Kidney tubule cell (primary cell): ENCODE measurements around the gene PTGFR.
A peak's percentile ranks its signal among the peaks of the same experiment; 100 is the strongest.

Experiments used
- DNase-seq: peaks from one replicate; pipeline ENCODE4 v3.0.0-alpha.2; 2018; ENCODE audit warnings: low spot score

Gene PTGFR

GRCh38 chr1:78490861-78491450, at the start of gene PTGFR:
TSS of gene PTGFR (plus strand) at chr1:78490974. CDS start at chr1:78492744, 1,770 bp downstream.
- peak; percentile 65 for DNase-seq

DNA sequence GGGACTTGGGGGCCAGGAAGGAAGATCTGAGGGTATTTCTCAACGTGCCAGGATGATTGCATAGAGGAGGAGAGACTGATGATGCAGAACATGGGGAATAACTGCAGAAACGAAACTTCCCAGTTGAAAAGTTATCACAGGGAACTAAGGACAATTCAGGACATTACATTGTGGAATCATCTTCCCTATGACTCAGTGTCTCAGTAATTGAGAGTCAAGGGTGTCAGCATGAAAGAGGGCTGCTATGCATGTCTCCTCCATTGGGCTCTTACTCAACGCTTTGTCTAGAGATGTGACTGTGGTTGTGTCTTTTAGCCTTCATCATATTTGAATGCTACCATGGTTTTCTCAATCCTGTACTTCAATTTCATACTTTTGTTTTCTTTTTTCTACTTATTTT, 48.9 kb upstream of the PTGFR start:
- peak; percentile 90 for DNase-seq

DNA sequence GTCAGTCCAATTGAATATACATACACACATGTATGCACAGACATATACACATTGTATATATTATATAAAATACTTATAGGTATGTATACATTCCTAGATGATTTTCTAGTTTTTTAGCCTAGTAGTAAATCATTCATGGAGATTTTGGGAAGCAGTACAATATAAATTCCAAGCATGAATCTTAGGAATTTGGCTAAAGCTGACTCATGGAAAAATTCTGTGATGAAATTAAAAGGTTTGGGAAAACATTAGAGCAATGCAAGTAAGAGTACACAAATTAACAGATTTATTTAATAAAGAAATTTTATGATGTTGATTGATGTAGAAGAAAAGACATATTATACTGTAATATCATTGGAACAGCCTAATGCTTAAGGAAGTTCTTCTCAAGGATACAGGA, 43.7 kb upstream of the PTGFR start:
- peak; percentile 13 for DNase-seq

DNA sequence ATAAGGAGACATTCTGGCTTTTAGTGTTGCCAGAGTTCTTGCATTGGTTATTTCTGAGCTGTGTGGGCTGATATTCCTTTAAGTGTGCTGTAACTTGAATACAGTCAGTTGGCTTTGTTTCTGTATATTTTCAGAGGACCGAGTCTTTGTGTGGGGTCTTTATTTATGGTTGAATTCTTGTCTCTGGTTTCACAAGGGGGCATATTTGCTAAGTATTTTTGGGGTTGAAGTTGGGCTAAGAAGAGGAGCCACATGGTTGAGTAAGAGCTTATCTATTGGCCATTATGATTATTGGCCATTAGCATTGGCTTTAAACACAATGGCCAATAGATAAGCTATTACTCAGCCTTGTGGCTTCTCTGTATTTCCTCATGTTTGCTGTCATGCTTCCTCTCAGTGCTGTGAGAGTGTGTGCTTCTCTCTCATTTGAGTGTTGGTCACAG, 26.3 kb upstream of the PTGFR start:
- DNase-seq: peak; percentile 68

DNA sequence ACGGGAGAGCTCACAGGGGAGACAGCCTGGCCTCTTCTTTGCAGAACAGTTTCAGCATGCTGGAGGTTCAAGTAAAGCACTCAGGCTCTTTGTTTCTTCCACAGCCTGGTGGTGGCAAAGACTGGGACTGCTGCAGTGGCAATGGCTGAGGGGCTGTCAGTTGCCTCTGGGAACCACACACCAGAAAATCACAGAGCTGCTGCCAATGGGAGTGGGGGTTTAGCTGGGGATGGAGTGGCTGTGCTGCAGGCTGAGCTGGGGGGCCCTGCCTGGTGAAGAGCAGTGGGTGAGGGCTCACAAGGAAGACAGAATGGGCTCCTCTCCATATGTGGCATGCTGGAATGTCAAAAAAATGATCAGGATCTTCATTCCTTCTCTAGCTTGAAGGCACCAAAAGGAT, 25.6 kb upstream of the PTGFR start:
- no peak for DNase-seq

- no peak for DNase-seq
Observed at GRCh38 chr1:78468521-78468920, 22.3 kb upstream of the PTGFR start.

GRCh38 chr1:78469576-78469975, 21.2 kb upstream of the PTGFR start:
- DNase-seq: no peak

- no peak for DNase-seq
Observed at GRCh38 chr1:78471890-78472620, 18.7 kb upstream of the PTGFR start.

GRCh38 chr1:78472851-78473496, 17.8 kb upstream of the PTGFR start:
- no peak for DNase-seq

GRCh38 chr1:78474092-78474491, 16.7 kb upstream of the PTGFR start:
- DNase-seq: no peak

GRCh38 chr1:78475888-78476610, 14.7 kb upstream of the PTGFR start:
- no peak for DNase-seq

- DNase-seq: peak; percentile 20
Observed at GRCh38 chr1:78483903-78484302, 6.9 kb upstream of the PTGFR start.

DNA sequence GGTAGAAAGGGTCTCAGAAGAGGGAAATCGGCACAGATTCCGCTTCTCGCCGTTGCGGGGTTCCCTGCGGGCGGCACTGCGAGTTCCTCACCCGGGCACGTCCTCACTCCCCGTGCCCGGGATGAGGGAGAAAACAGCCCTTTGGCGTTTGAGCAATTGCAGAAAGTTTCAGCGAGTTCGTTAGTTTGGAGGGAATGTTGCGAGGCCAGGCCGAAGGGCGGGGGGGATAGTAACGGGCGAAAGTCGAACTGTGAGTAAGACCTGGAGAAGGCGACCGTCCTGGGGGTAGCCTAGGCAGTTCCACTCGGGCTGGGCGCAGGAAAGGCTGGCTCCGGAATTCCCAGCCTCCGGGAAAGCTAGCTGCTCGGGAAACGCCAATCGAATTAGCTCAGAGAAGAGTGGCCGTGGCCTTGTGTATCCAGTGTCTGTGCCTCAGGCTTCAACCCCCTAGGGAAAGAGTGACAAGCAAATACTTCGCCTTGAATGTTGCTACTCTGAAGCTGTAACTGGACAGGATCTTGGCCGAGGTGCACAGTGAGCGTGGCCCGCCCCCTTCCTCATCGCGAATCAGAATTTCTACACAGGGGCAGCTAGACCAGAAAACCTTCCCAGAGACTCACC, 787 bp downstream of the PTGFR start:
- peak; percentile 91 for DNase-seq

DNA sequence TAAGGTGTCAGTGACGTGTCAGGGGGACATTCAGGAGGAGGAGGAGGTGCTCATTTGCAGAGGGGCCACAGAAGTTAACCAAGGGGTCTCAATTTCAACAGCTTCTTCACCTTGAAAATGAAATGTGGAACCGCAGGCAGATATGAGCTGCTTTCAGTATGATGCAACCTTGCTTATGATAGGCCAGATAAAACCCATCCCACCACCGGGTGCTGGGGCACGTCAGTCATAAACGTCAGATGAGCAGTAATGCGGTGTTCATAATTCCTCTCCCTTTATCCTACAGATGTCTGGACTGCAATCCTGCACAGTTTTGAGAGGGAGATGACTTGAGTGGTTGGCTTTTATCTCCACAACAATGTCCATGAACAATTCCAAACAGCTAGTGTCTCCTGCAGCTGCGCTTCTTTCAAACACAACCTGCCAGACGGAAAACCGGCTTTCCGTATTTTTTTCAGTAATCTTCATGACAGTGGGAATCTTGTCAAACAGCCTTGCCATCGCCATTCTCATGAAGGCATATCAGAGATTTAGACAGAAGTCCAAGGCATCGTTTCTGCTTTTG, 1.7 kb downstream of the PTGFR start:
- DNase-seq: no peak

- peak; percentile 8 for DNase-seq
Observed at GRCh38 chr1:78493451-78493850, 2.7 kb downstream of the PTGFR start.

- peak; percentile 13 for DNase-seq
Observed at GRCh38 chr1:78497201-78497600, 6.4 kb downstream of the PTGFR start.

DNA sequence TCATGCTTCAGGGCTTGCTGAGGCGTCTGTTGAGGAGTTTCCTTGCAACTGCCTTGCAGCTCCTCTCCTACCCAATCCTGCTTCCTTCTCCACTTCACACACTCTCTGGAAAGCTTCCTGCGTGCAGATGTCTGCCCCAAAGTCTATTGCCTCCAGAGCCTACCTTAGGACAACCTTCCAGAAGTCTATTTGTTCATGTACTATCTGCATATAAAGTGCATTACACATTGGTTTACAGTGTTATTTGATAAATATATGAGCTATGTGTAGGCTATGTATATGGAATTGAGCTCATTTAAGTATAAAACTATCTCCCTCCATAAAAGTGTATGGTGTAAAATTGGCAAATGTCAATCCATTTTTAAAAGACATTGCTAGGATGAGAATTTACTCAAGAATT, 9.8 kb downstream of the PTGFR start:
- no peak for DNase-seq

DNA sequence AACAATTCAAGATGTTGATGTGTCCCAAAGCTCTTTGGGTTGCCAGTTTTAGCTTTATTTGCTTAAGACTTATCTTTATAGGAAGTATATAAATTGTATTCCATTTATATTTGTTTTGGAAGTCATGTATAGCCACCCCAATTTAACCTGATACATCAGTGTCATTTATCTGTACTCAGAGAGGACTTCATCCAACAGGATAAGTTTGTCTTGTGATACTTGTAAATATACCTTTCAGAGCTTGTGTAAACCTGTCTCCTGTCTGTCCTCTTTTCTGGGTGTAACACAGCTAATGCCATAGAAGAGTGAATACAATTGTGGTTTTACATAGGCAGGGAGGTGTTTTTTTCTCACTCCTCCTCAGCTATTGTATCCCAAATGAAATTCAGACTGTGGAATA, 10.4 kb downstream of the PTGFR start:
- DNase-seq: no peak

- DNase-seq: no peak
Observed at GRCh38 chr1:78511334-78511733, 20.6 kb downstream of the PTGFR start.

GRCh38 chr1:78516716-78517115, 25.9 kb downstream of the PTGFR start:
- no peak for DNase-seq

DNA sequence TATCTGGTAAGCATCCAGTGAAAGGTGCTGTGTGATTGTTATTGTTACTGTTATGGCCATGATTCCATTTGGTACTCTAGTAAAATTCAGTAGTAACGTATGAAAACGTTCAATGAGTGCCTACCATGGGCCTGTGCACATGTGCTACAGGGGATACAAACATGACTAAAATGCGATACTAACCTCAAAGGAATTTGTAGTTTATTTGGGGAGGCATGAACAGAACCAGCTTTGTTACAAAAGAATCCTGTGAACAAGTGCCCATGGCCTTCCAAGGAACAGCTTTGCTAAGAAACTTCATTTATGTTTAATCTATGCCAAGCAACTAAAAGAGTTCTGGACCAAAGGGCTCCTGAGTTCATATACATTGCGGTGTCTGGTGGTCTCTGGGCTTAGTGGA, 28.7 kb downstream of the PTGFR start:
- no peak for DNase-seq

GRCh38 chr1:78520216-78520615, 29.4 kb downstream of the PTGFR start:
- no peak for DNase-seq
